Adrenal gland (tissue), 5 donors: ENCODE data around the gene PMIS2.

ENCODE experiments used
- CTCF ChIP-seq, 6 experiments: fragments of 450-650 bp in 4 of 6; fragments of 200-600 bp in 2 of 6; sonication (generic) in 1 of 6; IDR thresholded peaks; 1 replicate in 5 of 6; 2 replicates in 1 of 6; pipeline versions ENCODE4 v1.5.1 to v1.8.0; 2016 to 2021; ENCODE audit warnings: antibody characterized with exemption in 6 of 6, mild to moderate bottlenecking in 2 of 6, moderate library complexity in 1 of 6
- POLR2A ChIP-seq, 2 donors: fragments of 450-650 bp; IDR thresholded peaks; one replicate each; pipeline ENCODE4 v1.6.1; 2017; ENCODE audit warnings: antibody characterized with exemption in 2 of 2, mild to moderate bottlenecking in 2 of 2, moderate library complexity in 1 of 2
- donor health status: DM: no; HTN: no; CAD: no.

GRCh38 chr19:35545855-35546381 is 40.1 kb upstream of the PMIS2 start:
- TF ChIP-seq CTCF (IDR thresholded peaks at IDR 0.05) (no peak), POLR2A (IDR thresholded peaks at IDR 0.05) (no peak)
